HCT116 (cell line): ENCODE data around the gene HNRNPUL2.

Experiments
- JUND ChIP-seq: IDR thresholded peaks from 2 replicates; pipeline ENCODE4 v1.6.1; 2012
- POLR2AphosphoS5 ChIP-seq: IDR thresholded peaks from 2 replicates; pipeline ENCODE4 v1.6.1; 2011; ENCODE audit warnings: mild to moderate bottlenecking, low read depth, low read length, moderate library complexity
- SIN3A ChIP-seq: IDR thresholded peaks from 2 replicates; pipeline ENCODE4 v1.6.1; 2012; ENCODE audit warnings: low read depth
- TF ChIP-seq, protein P1 (sequence below), 3 experiments: fragments of 200-600 bp in 1 of 3; sonication (generic) in 1 of 3; IDR thresholded peaks in 2 of 3; conservative IDR thresholded peaks in 1 of 3; 2 replicates each; pipeline ENCODE4 v1.5.1; 2012 to 2017; ENCODE audit warnings: low read depth in 2 of 3, low read length in 2 of 3, antibody characterized with exemption in 1 of 3, borderline replicate concordance in 1 of 3, control low read depth in 1 of 3, mild to moderate bottlenecking in 1 of 3, mixed read lengths in 1 of 3, mixed run types in 1 of 3, moderate library complexity in 1 of 3; ENCODE audit not compliant: insufficient read depth in 1 of 3

- TF ChIP-seq JUND (no peak), SIN3A (no peak), POLR2AphosphoS5 (no peak)
- TF ChIP-seq, protein P1, sequence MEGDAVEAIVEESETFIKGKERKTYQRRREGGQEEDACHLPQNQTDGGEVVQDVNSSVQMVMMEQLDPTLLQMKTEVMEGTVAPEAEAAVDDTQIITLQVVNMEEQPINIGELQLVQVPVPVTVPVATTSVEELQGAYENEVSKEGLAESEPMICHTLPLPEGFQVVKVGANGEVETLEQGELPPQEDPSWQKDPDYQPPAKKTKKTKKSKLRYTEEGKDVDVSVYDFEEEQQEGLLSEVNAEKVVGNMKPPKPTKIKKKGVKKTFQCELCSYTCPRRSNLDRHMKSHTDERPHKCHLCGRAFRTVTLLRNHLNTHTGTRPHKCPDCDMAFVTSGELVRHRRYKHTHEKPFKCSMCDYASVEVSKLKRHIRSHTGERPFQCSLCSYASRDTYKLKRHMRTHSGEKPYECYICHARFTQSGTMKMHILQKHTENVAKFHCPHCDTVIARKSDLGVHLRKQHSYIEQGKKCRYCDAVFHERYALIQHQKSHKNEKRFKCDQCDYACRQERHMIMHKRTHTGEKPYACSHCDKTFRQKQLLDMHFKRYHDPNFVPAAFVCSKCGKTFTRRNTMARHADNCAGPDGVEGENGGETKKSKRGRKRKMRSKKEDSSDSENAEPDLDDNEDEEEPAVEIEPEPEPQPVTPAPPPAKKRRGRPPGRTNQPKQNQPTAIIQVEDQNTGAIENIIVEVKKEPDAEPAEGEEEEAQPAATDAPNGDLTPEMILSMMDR (IDR thresholded peaks at IDR 0.05 in 2 of 3, conservative IDR thresholded peaks at IDR 0.05 in 1 of 3; ENCODE audit: borderline replicate concordance in 1 of 3, insufficient read depth in 1 of 3, low read depth in 2 of 3, low read length in 2 of 3), result no peak
Measured at GRCh38 chr11:62682518-62682917, 44.7 kb downstream of the HNRNPUL2 start.
